HepG2 (cell line): ENCODE results near the gene EGFL8. TPM values are rescaled to one million over a fixed set of nuclear protein-coding genes. Genes with fewer than 3 reads are reported as not detected.

ENCODE experiments used
- GABPB1 ChIP-seq: IDR thresholded peaks from 2 replicates; pipeline ENCODE4 v1.6.1; 2016; ENCODE audit warnings: mild to moderate bottlenecking, missing genetic modification reagents, moderate library complexity, missing compliant biosample characterization
- GTF2F1 ChIP-seq: fragments of 150-350 bp; IDR thresholded peaks from 2 replicates; pipeline ENCODE4 v1.6.1; 2014; ENCODE audit warnings: low read length
- HOXA5 ChIP-seq: sonication (generic); formaldehyde crosslinking; IDR thresholded peaks from 2 replicates; pipeline ENCODE4 v1.4.0; 2020; ENCODE audit warnings: missing genetic modification reagents
- KDM1A ChIP-seq: IDR thresholded peaks from 2 replicates; pipeline ENCODE4 v1.6.1; 2016; ENCODE audit warnings: missing compliant biosample characterization
- MAFF ChIP-seq: IDR thresholded peaks from 2 replicates; pipeline ENCODE4 v1.6.1; 2011; ENCODE audit warnings: low read depth, low read length, improper control_type of control experiment
- MEF2D ChIP-seq: sonication (generic); formaldehyde crosslinking; IDR thresholded peaks from 2 replicates; pipeline ENCODE4 v1.5.1; 2020; ENCODE audit warnings: mild to moderate bottlenecking, missing genetic modification reagents
- MXI1 ChIP-seq: IDR thresholded peaks from 3 replicates; pipeline ENCODE4 v1.6.1; 2012; ENCODE audit warnings: low read depth, low read length, inconsistent platforms, borderline replicate concordance
- PAX8 ChIP-seq: sonication (generic); formaldehyde crosslinking; IDR thresholded peaks from 2 replicates; pipeline ENCODE4 v1.8.0; 2022; ENCODE audit warnings: mild to moderate bottlenecking, missing genetic modification reagents, borderline replicate concordance
- PCBP1 ChIP-seq: fragments of 200-400 bp; formaldehyde crosslinking; IDR thresholded peaks from 2 replicates; pipeline ENCODE4 v1.6.1; 2017; ENCODE audit warnings: mild to moderate bottlenecking, low read depth, low read length, borderline replicate concordance
- SSRP1 ChIP-seq: IDR thresholded peaks from 2 replicates; pipeline ENCODE4 v1.6.1; 2016; ENCODE audit warnings: control low read depth
- TARDBP ChIP-seq: sonication (generic); formaldehyde crosslinking; IDR thresholded peaks from 2 replicates; pipeline ENCODE4 v1.8.0; 2022; ENCODE audit warnings: mild to moderate bottlenecking, missing genetic modification reagents
- TCF12 ChIP-seq, 2 experiments: fragments of 450-650 bp in 1 of 2; sonication (generic) in 1 of 2; formaldehyde crosslinking in 1 of 2; IDR thresholded peaks; 2 replicates each; pipeline versions ENCODE4 v1.6.1 to v1.8.0; 2017 to 2022; ENCODE audit warnings: antibody characterized with exemption in 1 of 2, mild to moderate bottlenecking in 1 of 2, missing genetic modification reagents in 1 of 2, moderate library complexity in 1 of 2
- ZMYM3 ChIP-seq: sonication (generic); formaldehyde crosslinking; IDR thresholded peaks from 2 replicates; pipeline ENCODE4 v1.5.1; 2020; ENCODE audit warnings: mild to moderate bottlenecking, missing genetic modification reagents
- ZNF20 ChIP-seq: sonication (generic); formaldehyde crosslinking; IDR thresholded peaks from 2 replicates; pipeline ENCODE4 v1.4.0; 2020; ENCODE audit warnings: mild to moderate bottlenecking, moderate library complexity, missing genetic modification reagents
- ZNF703 ChIP-seq: sonication (generic); formaldehyde crosslinking; IDR thresholded peaks from 2 replicates; pipeline ENCODE4 v1.5.1; 2020; ENCODE audit warnings: missing genetic modification reagents, mild to moderate bottlenecking, moderate library complexity, borderline replicate concordance
- polyA plus RNA-seq, 8 experiments: library from polyadenylated mRNA; depleted of rRNA in 3 of 8; stranded (reverse) in 7 of 8; unstranded in 1 of 8; fragments of >200 nt; fragmentation: Illumina TruSeq in 4 of 8; extraction: Trizol in 4 of 8; gene quantifications; 2 replicates each; pipeline versions ENCODE4 v1.2.1 to v1.2.3, GENCODE V29; 2011 to 2016; ENCODE audit warnings: low read depth in 4 of 8, missing spikeins in 1 of 8, mixed read lengths in 1 of 8; ENCODE audit not compliant: insufficient read depth in 1 of 8
- total RNA-seq, 5 experiments: library from RNA; depleted of rRNA; stranded (reverse); fragments of >200 nt; fragmentation: Illumina TruSeq; extraction: Trizol; gene quantifications; 2 replicates each; pipeline ENCODE4 v1.2.3, GENCODE V29; 2016; ENCODE audit warnings: low read depth in 1 of 5
- TF ChIP-seq, protein P1 (sequence below): sonication (generic); formaldehyde crosslinking; IDR thresholded peaks from 2 replicates; pipeline ENCODE4 v1.5.0; 2020; ENCODE audit warnings: mild to moderate bottlenecking, missing genetic modification reagents
- TF ChIP-seq, protein P2 (sequence below): sonication (generic); formaldehyde crosslinking; IDR thresholded peaks from 2 replicates; pipeline ENCODE4 v1.8.0; 2022; ENCODE audit warnings: mild to moderate bottlenecking, missing genetic modification reagents; ENCODE audit not compliant: insufficient replicate concordance
- TF ChIP-seq, protein P3 (sequence below): sonication (generic); formaldehyde crosslinking; conservative IDR thresholded peaks from 2 replicates; pipeline ENCODE4 v1.5.0; 2020; ENCODE audit warnings: missing genetic modification reagents
- TF ChIP-seq, protein P4 (sequence below): sonication (generic); formaldehyde crosslinking; IDR thresholded peaks from 2 replicates; pipeline ENCODE4 v1.8.1; 2023; ENCODE audit warnings: mild to moderate bottlenecking, missing genetic modification reagents

The EGFL8 gene
- total and polyA plus RNA-seq, 2 of the 13 experiments (the other 11 are each of a cell fraction or from before 2014, with no cell fraction given), result 10.0 to 11.5 TPM

GRCh38 chr6:32190054-32190851 is 25.9 kb downstream of the EGFL8 start, which contains the start of gene PBX2 (continued):
- TF ChIP-seq, protein P1, sequence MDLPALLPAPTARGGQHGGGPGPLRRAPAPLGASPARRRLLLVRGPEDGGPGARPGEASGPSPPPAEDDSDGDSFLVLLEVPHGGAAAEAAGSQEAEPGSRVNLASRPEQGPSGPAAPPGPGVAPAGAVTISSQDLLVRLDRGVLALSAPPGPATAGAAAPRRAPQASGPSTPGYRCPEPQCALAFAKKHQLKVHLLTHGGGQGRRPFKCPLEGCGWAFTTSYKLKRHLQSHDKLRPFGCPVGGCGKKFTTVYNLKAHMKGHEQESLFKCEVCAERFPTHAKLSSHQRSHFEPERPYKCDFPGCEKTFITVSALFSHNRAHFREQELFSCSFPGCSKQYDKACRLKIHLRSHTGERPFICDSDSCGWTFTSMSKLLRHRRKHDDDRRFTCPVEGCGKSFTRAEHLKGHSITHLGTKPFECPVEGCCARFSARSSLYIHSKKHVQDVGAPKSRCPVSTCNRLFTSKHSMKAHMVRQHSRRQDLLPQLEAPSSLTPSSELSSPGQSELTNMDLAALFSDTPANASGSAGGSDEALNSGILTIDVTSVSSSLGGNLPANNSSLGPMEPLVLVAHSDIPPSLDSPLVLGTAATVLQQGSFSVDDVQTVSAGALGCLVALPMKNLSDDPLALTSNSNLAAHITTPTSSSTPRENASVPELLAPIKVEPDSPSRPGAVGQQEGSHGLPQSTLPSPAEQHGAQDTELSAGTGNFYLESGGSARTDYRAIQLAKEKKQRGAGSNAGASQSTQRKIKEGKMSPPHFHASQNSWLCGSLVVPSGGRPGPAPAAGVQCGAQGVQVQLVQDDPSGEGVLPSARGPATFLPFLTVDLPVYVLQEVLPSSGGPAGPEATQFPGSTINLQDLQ (CRISPR knock-in tag), result no peak
- TF ChIP-seq MXI1 (peak; percentile 13; the same call in 1 of the 3 replicates), ZNF20 (no peak), TARDBP (CRISPR knock-in tag) (0 out of 2 replicates have a peak, but pooled peaks have one; percentile 20), GABPB1 (CRISPR knock-in tag) (peak; percentile 61), KDM1A (CRISPR knock-in tag) (no peak), ZMYM3 (CRISPR knock-in tag) (no peak), MEF2D (CRISPR knock-in tag) (no peak), PAX8 (CRISPR knock-in tag) (no peak), ZNF703 (CRISPR knock-in tag) (no peak), MAFF (no peak), PCBP1 (peak; percentile 87; the same call in 1 of the 2 replicates), TCF12 (IDR thresholded peaks at IDR 0.05) (no peak), TCF12 (CRISPR knock-in tag; IDR thresholded peaks at IDR 0.05) (peak; percentile 61; the same call in 1 of the 2 replicates), HOXA5 (no peak), SSRP1 (no peak), GTF2F1 (no peak)
- TF ChIP-seq, protein P2, sequence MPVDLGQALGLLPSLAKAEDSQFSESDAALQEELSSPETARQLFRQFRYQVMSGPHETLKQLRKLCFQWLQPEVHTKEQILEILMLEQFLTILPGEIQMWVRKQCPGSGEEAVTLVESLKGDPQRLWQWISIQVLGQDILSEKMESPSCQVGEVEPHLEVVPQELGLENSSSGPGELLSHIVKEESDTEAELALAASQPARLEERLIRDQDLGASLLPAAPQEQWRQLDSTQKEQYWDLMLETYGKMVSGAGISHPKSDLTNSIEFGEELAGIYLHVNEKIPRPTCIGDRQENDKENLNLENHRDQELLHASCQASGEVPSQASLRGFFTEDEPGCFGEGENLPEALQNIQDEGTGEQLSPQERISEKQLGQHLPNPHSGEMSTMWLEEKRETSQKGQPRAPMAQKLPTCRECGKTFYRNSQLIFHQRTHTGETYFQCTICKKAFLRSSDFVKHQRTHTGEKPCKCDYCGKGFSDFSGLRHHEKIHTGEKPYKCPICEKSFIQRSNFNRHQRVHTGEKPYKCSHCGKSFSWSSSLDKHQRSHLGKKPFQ, result peak; percentile 67
- TF ChIP-seq, protein P3, sequence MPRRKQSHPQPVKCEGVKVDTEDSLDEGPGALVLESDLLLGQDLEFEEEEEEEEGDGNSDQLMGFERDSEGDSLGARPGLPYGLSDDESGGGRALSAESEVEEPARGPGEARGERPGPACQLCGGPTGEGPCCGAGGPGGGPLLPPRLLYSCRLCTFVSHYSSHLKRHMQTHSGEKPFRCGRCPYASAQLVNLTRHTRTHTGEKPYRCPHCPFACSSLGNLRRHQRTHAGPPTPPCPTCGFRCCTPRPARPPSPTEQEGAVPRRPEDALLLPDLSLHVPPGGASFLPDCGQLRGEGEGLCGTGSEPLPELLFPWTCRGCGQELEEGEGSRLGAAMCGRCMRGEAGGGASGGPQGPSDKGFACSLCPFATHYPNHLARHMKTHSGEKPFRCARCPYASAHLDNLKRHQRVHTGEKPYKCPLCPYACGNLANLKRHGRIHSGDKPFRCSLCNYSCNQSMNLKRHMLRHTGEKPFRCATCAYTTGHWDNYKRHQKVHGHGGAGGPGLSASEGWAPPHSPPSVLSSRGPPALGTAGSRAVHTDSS, result no peak
- TF ChIP-seq, protein P4, sequence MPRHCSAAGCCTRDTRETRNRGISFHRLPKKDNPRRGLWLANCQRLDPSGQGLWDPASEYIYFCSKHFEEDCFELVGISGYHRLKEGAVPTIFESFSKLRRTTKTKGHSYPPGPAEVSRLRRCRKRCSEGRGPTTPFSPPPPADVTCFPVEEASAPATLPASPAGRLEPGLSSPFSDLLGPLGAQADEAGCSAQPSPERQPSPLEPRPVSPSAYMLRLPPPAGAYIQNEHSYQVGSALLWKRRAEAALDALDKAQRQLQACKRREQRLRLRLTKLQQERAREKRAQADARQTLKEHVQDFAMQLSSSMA (CRISPR knock-in tag), result peak; percentile 59; the same call in 1 of the 2 replicates
